NCI-H1694 treated with DMSO at 0.1 percent for 48 hours (cell line): ENCODE results near the gene LCN1.

Experiments used
- DNase-seq: peaks from one replicate; lab custom pipeline; 2025; lab: John Stamatoyannopoulos, UW

The LCN1 gene

GRCh38 chr9:135568026-135568425, 46.8 kb downstream of the LCN1 start:
- no peak for DNase-seq

- no peak for DNase-seq
Measured at GRCh38 chr9:135570456-135570855, 49.2 kb downstream of the LCN1 start.

GRCh38 chr9:135572233-135572632, 51.0 kb downstream of the LCN1 start:
- DNase-seq = no peak

GRCh38 chr9:135573124-135573523, 51.9 kb downstream of the LCN1 start:
- no peak for DNase-seq

GRCh38 chr9:135574331-135574730, 53.1 kb downstream of the LCN1 start:
- no peak for DNase-seq

- DNase-seq = no peak
Measured at GRCh38 chr9:135574943-135575342, 53.7 kb downstream of the LCN1 start.
